Stimulated activated naive B cell treated with anti-CD40 and anti-IgM and Interleukin-4, amounts not matched to agents 10 μg/mL and 1 μg/mL and 100 μg/mL, for 72 hours (primary cell): ENCODE results near the gene HCRTR1.

ENCODE experiments used
- ATAC-seq, 2 donors: fragments of 150-1000 bp; cut with Tn5 transposase; replicated peaks; 2 replicates each; pipeline ENCODE4 v1.10.0; 2021; ENCODE audit warnings: moderate library complexity in 1 of 2
- DNase-seq: peaks from one replicate; pipeline ENCODE4 v3.0.0; 2021
- H3K27ac Mint-ChIP-seq: one replicate; pipeline ENCODE4 v1.8.0; 2022; ENCODE audit warnings: mild to moderate bottlenecking, mixed read lengths
- H3K27me3 Mint-ChIP-seq, 2 donors: one replicate each; pipeline ENCODE4 v1.8.0; 2022; ENCODE audit warnings: mixed read lengths in 2 of 2
- H3K36me3 Mint-ChIP-seq, 2 donors: one replicate each; pipeline ENCODE4 v1.8.0; 2022; ENCODE audit warnings: mixed read lengths in 2 of 2, mild to moderate bottlenecking in 1 of 2
- H3K4me1 Mint-ChIP-seq, 2 donors: one replicate each; pipeline ENCODE4 v1.8.0; 2022; ENCODE audit warnings: mixed read lengths in 2 of 2, mild to moderate bottlenecking in 1 of 2
- H3K4me3 Mint-ChIP-seq, 2 donors: one replicate each; pipeline ENCODE4 v1.8.0; 2022; ENCODE audit warnings: mild to moderate bottlenecking in 2 of 2, mixed read lengths in 2 of 2, moderate library complexity in 1 of 2
- H3K9me3 Mint-ChIP-seq, 2 donors: one replicate each; pipeline ENCODE4 v1.8.0; 2022; ENCODE audit warnings: mixed read lengths in 2 of 2, mild to moderate bottlenecking in 1 of 2

Gene HCRTR1

DNA sequence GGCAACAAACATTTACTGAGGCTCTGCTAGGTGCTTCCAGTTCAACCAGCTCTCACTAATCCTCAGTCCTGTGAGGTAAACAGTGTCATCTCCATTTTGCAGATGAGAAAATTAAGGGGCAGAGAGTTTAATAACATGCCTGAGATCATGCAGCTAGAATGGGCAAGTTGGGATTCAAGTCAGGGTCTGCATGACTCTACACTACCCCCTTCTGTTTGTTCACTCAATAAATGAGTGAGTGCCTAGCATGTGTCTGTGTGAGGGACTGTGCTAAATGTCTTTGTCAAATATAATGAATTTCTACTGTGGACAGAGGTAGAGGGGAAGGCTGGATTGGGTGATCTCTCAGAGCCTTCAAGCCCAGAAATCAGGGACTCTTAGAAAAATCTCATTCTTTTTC, 22.7 kb downstream of the HCRTR1 start:
- no peak overlapping the region for H3K4me3 Mint-ChIP-seq
- H3K27me3 Mint-ChIP-seq: no peaks in the 10 kb centered on the region
- H3K4me1 Mint-ChIP-seq: peaks cover 9 to 22% of the 10 kb centered on the region in 2 donors
- H3K27ac Mint-ChIP-seq: no peak overlapping the region
- peaks cover 8 to 20% of the 10 kb centered on the region in 2 donors for H3K36me3 Mint-ChIP-seq
- H3K9me3 Mint-ChIP-seq: no peaks in the 10 kb centered on the region
- DNase-seq: no peak
- no peak for ATAC-seq

DNA sequence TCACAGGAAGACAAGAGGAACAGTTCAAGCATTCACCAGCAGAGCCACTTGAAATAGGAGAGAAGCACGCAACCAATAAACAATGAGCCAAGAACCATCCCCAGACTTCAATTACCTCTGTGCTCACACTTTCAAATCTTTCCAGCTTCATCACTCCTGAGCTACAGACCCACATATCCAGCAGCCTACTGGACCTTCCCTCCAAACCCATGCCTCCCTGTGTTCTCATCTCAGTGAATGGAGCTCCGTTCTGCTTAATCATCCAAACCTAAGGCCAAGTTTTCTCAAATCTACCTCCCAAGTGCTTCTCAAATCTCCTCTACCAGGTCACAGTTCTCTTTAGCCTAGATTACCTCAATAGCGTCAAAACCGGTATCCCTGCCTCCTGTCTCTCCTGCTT, 23.5 kb downstream of the HCRTR1 start:
- DNase-seq (no peak), ATAC-seq (no peak)
- Mint-ChIP-seq H3K4me3 (no peak overlapping the region), H3K4me1 (peaks cover 17 to 24% of the 10 kb centered on the region in 2 donors), H3K9me3 (no peaks in the 10 kb centered on the region), H3K27ac (no peak overlapping the region), H3K36me3 (peaks cover 8 to 12% of the 10 kb centered on the region in 2 donors), H3K27me3 (no peaks in the 10 kb centered on the region)

DNA sequence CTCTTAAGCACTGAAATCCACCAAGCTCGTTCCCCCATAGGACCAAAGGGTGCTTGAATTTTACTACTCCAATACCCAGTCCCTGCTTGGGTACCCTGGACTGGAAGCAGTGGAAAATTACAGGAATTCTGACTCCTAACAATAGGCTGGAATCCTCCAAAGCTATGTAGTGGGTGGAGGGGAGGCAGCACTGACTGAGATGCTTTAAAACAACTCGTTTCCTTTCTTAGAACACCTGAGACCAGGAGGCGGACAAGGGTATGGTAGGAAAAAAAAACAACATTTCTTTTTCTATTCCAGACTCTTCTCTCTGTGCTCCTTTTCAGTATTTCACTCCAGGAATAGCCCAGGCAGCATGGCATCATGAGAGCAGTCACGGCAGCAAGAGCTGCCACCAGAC, 24.9 kb downstream of the HCRTR1 start:
- DNase-seq: no peak
- Mint-ChIP-seq H3K9me3 (no peaks in the 10 kb centered on the region), H3K4me3 (no peak overlapping the region), H3K27me3 (no peaks in the 10 kb centered on the region), H3K27ac (no peak overlapping the region), H3K4me1 (peaks cover 21 to 26% of the 10 kb centered on the region in 2 donors), H3K36me3 (peaks cover 3 to 13% of the 10 kb centered on the region in 2 donors)
- ATAC-seq: no peak

DNA sequence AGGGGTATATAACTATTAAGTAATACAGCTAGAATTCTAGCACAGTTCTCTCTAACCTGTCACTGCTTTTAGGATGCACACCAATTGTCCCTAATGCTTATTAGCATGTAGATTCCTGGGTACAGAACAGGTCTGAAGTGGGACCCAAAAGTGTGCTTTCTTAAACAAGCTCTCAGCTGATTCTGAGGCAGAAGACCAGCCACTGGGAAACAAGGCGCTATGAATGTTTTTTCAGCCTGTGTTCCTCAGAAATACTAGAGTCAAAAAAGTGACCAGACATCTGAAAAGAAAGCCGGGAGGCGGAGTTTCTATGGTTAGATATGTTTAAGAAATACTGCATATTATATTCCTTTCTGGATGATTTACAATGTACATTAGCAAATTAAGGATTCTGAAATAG, 25.4 kb downstream of the HCRTR1 start:
- Mint-ChIP-seq H3K4me1 (peaks cover 21 to 23% of the 10 kb centered on the region in 2 donors), H3K27ac (no peak overlapping the region), H3K4me3 (no peak overlapping the region), H3K9me3 (no peaks in the 10 kb centered on the region), H3K27me3 (no peaks in the 10 kb centered on the region), H3K36me3 (peaks cover 3 to 13% of the 10 kb centered on the region in 2 donors)
- DNase-seq (no peak), ATAC-seq (no peak)

DNA sequence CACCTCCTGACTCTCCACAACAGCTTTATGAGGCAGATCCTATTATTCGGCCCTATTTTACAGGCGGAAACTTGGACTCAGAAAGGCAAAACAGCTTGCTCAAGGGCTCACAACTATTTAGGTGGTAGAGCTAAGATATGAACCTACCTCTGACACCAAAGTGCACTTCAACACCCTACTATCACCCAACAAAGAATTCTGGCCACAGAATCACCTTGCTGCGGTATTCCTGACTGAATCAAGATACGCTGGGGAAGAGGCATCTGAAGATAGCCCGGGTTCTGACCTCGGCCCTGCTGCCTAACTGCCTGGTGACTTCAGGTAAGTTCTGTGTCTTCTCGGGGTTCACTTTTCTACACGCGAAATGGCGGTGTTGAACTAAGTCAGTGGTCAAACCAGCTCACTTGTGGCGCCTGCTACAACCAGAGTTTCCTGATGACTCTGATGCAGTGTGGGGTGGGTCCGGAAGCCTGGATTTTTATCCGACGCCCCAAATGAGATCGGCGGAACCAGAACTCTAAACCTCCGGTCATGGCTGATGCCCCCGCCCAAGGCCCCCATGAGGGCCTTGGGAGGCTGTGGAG, 26.6 kb downstream of the HCRTR1 start:
- H3K4me3 Mint-ChIP-seq: peak overlapping the region; percentile 94 to 98
- no peaks in the 10 kb centered on the region for H3K27me3 Mint-ChIP-seq
- peaks cover 12 to 21% of the 10 kb centered on the region in 2 donors for H3K4me1 Mint-ChIP-seq
- peak overlapping the region; percentile 100 for H3K27ac Mint-ChIP-seq
- peaks cover 0 to 9% of the 10 kb centered on the region in 2 donors for H3K36me3 Mint-ChIP-seq
- peak in 1 of 2 donors; percentile 45 for ATAC-seq
- DNase-seq: no peak
- H3K9me3 Mint-ChIP-seq: no peaks in the 10 kb centered on the region

DNA sequence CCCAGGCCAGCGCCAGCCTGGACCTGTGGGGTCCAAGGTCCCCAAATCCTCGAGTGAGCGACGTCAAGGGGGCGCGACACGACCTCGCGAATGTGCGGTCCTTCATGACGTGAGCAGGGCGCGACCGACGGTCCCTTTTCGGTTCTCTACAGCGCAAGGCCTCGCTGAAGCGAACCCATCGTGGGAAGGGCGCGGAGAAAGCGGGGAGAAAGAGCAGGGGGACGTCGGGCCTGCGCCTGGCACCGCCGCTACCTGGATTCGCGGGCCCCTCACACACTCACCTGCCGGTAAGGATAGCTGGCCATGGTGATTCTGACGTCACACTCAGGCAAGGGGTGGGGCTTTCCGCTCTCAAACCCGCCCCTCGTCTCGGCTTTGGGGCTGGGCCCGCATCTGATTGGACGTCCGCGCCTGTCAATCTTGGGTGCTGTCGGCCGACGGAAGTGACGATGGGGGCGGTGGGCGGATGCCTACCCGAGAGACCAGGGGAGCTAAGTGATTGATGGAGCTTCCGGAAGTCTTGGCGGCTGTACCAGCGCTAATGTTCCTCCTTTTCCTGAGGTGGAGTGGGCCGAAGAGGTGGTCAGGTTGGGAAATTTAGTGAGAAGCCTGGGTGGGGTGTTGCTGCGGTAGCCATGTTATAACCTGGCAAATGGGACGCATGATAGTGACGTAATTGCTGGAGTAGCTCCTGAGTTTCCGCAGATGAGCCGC, 27.2 kb downstream of the HCRTR1 start, which contains the start of gene PEF1:
Gene PEF1 (minus strand): TSS at position 317 of the 714 bp plus-strand sequence. CDS start 12 bp downstream, at position 305.
- Mint-ChIP-seq H3K4me1 (peaks cover 12 to 21% of the 10 kb centered on the region in 2 donors), H3K36me3 (peaks cover 0 to 10% of the 10 kb centered on the region in 2 donors), H3K27me3 (no peaks in the 10 kb centered on the region), H3K9me3 (no peaks in the 10 kb centered on the region), H3K4me3 (peak within 1 kb of the TSS; percentile 94 to 98), H3K27ac (peak within 1 kb of the TSS; percentile 100)
- ATAC-seq (peak; percentile 90 to 95), DNase-seq (peak; percentile 97)

DNA sequence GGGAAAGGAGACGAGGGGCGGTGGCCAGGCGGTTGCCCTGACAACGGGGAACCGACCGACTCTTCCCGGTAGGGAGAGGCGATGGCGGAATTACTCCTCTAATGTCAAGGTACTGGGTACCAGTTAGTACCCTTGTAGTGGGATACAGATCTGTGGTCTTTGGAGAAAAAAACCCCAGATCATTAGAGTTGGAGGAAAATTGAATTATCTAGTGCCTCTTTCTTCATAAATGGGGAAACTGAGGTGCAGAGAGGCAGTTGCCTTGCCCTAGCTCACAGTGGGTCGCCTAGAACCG, 27.7 kb downstream of the HCRTR1 start:
- Mint-ChIP-seq H3K9me3 (no peaks in the 10 kb centered on the region), H3K4me1 (peaks cover 12 to 21% of the 10 kb centered on the region in 2 donors), H3K27me3 (no peaks in the 10 kb centered on the region), H3K27ac (peak overlapping the region; percentile 100), H3K4me3 (peak overlapping the region; percentile 94 to 98), H3K36me3 (peaks cover 0 to 14% of the 10 kb centered on the region in 2 donors)
- DNase-seq: no peak
- no peak for ATAC-seq

DNA sequence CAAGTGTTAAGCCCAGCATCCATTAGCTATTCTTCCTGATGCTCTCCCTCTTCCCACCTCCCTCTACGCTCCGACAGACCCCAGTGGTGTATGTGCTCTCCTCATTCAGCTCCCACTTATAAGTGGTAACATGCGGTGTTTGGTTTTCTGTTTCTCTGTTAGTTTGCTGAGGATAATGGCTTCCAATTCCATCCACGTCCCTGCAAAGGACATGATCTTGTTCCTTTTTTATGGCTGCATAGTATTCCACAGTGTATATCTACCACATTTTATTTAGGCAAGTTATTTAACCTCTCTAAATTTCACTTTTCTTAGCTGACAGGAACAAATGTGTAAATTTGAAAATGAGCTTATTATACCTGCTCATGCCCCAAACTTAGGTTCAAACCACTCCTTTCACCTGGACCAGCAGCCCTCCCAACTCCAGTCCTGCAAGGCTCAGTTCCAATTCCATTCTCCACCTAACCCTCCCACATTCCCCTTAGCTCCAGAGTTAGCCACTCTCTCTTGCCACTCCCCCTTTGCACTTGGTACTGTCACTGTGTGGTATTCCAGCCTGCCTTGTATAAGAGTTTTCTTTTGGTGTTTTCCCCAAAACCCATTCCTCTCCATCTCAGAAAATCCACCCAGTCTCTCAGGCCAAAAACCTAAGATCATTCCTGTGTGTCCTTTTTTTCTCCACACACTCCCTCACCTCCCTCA, 28.9 kb downstream of the HCRTR1 start:
- Mint-ChIP-seq H3K36me3 (peaks cover 0 to 14% of the 10 kb centered on the region in 2 donors), H3K4me1 (peaks cover 12 to 21% of the 10 kb centered on the region in 2 donors), H3K4me3 (peak overlapping the region; percentile 94 to 98), H3K27me3 (no peaks in the 10 kb centered on the region), H3K9me3 (no peaks in the 10 kb centered on the region), H3K27ac (no peak overlapping the region)
- no peak for ATAC-seq
- no peak for DNase-seq

DNA sequence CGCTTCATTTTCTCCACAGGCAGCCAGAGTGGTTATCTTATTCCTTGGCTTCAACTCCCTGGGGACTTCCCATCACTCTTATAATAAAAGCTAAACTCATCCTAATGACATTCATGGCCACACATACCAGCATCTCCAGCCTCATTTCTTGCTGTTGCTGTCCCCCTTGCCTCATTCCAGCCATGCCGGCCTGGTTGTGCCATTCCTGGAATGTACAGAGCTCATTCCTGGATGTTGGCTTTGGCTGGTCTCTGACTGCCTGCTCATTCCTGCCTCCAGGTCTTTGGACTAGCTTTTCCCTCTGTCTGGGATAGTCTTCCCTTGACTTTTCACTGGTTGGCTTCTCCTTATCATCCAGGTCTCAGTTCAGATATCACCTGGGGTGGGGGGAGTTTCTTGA, 29.6 kb downstream of the HCRTR1 start:
- ATAC-seq (no peak), DNase-seq (no peak)
- Mint-ChIP-seq H3K4me3 (no peak overlapping the region), H3K27ac (no peak overlapping the region), H3K4me1 (peaks cover 12 to 21% of the 10 kb centered on the region in 2 donors), H3K9me3 (no peaks in the 10 kb centered on the region), H3K27me3 (no peaks in the 10 kb centered on the region), H3K36me3 (peaks cover 0 to 14% of the 10 kb centered on the region in 2 donors)

DNA sequence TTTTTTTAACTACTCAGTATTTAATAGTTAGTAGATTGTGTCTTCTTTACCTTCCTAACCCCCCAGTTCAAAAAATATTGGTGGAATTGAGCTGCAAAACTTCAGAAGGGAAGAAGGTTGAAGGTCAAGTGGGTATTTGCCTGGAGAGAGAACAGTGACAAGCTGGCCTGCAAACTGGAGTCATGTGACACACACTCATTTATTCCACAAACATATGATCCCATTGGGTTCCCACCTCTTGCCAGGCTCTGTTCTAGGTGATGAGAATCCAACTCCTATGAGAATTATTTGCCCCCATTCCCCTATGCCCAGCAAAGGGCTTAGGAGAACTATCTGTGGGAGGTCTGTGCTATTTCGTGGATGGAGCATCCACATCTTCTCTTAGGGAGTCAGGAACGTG, 30.7 kb downstream of the HCRTR1 start:
- H3K27me3 Mint-ChIP-seq: no peaks in the 10 kb centered on the region
- H3K36me3 Mint-ChIP-seq: peaks cover 0 to 14% of the 10 kb centered on the region in 2 donors
- ATAC-seq (no peak), DNase-seq (no peak)
- no peak overlapping the region for H3K27ac Mint-ChIP-seq
- H3K4me3 Mint-ChIP-seq: no peak overlapping the region
- peaks cover 12 to 21% of the 10 kb centered on the region in 2 donors for H3K4me1 Mint-ChIP-seq
- no peaks in the 10 kb centered on the region for H3K9me3 Mint-ChIP-seq

DNA sequence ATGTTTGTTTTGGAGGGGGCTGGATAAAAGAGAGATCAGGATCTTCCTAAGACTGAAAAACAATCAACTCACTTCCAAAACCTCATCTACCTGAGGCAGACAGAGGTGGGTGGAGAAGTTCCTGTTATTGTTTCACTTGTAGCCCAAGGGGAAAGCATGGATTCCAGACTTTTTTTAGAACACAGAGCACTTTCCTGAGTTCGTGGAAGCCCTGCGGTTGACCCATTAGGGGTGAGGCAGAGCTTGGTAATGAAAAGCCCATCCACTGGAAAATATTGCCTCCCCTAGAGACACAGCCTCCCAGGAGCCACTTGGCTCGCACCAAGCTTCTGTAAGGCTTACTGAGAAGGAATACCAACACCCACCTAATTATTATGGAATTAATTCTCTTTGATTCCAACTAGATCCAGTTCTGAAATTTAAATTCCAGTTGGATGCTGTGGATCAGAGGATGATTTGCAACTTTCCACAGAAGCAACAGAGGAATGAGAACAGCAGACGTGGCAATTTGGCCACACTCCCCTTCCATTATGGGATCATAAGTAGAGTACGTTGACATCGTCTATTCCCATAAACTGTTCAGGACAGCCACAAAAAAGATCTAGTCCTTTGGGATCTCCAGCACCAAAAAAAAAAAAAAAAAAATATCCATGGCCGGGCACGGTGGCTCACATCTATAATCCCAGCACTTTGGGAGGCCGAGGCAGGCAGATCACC, 31.3 kb downstream of the HCRTR1 start:
- H3K4me3 Mint-ChIP-seq: no peak overlapping the region
- DNase-seq: no peak
- H3K27me3 Mint-ChIP-seq: no peaks in the 10 kb centered on the region
- ATAC-seq: no peak
- no peaks in the 10 kb centered on the region for H3K9me3 Mint-ChIP-seq
- H3K36me3 Mint-ChIP-seq: peaks cover 0 to 14% of the 10 kb centered on the region in 2 donors
- no peak overlapping the region for H3K27ac Mint-ChIP-seq
- peaks cover 10 to 16% of the 10 kb centered on the region in 2 donors for H3K4me1 Mint-ChIP-seq

DNA sequence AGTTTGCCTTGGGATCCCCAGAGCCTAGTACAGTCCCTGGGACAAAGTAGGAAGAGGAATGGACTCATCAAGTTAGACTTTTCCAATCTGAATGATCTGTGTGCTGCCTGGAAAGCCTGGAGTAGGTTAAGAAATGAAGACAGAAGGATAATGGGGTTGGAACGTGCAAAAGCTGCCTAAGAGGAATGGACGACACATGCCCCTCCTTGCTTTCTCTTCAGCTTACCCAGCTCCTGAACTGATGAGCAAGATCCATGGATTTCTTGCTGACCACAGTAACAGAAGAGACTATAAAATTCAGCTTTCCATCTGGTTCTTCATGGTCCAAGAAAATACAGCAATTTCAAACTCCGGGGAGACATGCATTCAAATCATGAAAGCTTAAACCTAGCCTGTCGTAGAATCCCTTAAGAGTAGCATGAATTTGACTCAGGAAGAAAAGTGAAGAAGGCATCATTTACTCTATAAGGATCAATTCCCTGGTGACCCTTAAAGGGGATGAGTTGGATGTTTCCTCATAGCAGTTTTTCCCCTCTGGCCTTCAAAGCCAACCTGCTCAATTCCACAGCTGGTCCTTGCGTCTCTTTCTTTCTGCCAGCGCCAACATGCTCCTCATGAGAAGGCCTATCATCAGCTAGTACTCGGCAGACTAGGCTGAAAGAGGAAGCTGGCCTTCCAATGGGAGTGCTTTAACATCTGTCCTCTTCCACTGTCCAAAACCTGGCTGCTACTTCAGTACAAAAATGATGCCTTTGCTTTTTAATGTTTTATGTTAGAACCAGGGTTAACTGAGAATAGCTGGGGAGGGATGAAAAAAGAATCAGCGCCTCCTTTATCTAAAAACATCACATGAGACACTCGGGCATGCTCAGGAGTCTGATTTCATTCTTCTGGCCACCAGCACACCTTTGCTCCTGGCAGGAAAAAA, 32.9 kb downstream of the HCRTR1 start:
- no peak for ATAC-seq
- DNase-seq: no peak
- peak overlapping the region; percentile 9 for H3K27ac Mint-ChIP-seq
- no peaks in the 10 kb centered on the region for H3K9me3 Mint-ChIP-seq
- peaks cover 2 to 4% of the 10 kb centered on the region in 2 donors for H3K27me3 Mint-ChIP-seq
- peaks cover 0 to 14% of the 10 kb centered on the region in 2 donors for H3K36me3 Mint-ChIP-seq
- peaks cover 10% of the 10 kb centered on the region in 2 donors for H3K4me1 Mint-ChIP-seq
- H3K4me3 Mint-ChIP-seq: no peak overlapping the region

DNA sequence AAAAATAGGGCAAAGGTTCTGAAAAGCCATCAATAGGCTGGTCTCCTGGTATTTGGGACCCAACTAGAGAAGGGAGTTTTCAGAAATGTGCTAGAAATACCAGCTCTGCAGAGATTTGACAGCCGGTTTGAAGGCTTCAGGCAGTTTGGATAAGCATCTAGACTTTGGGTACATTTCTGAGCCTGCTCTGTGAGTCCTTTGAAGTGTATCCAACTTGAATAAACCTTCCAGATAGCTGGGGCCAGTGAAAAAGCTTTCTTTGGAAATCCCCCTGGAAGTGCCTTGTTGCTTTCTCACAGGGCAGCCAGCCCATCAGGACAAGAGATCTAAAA, 33.6 kb downstream of the HCRTR1 start:
- no peak overlapping the region for H3K27ac Mint-ChIP-seq
- H3K4me3 Mint-ChIP-seq: no peak overlapping the region
- H3K27me3 Mint-ChIP-seq: peaks cover 8 to 10% of the 10 kb centered on the region in 2 donors
- no peak for ATAC-seq
- H3K9me3 Mint-ChIP-seq: no peaks in the 10 kb centered on the region
- DNase-seq: no peak
- peaks cover 3 to 6% of the 10 kb centered on the region in 2 donors for H3K4me1 Mint-ChIP-seq
- H3K36me3 Mint-ChIP-seq: peaks cover 0 to 14% of the 10 kb centered on the region in 2 donors
